Adrenal gland (tissue), 12 donors: Measurements from ENCODE around the gene CDHR3. TPM values are rescaled to one million over a fixed set of nuclear protein-coding genes. Genes with fewer than 3 reads are reported as not detected.

Experiments used
- DNase-seq, 7 donors: peaks; one replicate each; pipeline ENCODE4 v3.0.0-alpha.2; 2019 to 2020
- H3K27ac ChIP-seq, 5 donors: fragments of 200-600 bp; sonication (generic) in 4 of 5; 1 replicate in 3 of 5; 2 replicates in 2 of 5; pipeline versions ENCODE4 v1.5.1 to v1.8.0; 2016 to 2020; ENCODE audit warnings: mild to moderate bottlenecking in 1 of 5
- H3K27me3 ChIP-seq: fragments of 200-600 bp; 2 replicates; pipeline ENCODE4 v1.8.0; 2021
- H3K36me3 ChIP-seq, 2 donors: fragments of 200-600 bp; replicated peaks in 1 of 2; 1 replicate in 1 of 2; 2 replicates in 1 of 2; pipeline versions ENCODE4 v1.5.1 to v1.8.0; 2018 to 2022
- H3K4me1 ChIP-seq, 2 donors: fragments of 200-600 bp; replicated peaks in 1 of 2; 1 replicate in 1 of 2; 2 replicates in 1 of 2; pipeline versions ENCODE4 v1.5.1 to v1.8.0; 2018 to 2021
- H3K4me3 ChIP-seq, 4 donors: fragments of 200-600 bp; sonication (generic) in 3 of 4; one replicate each; pipeline ENCODE4 v1.5.1; 2016 to 2018
- H3K9me3 ChIP-seq, 3 donors: fragments of 200-600 bp; sonication (generic) in 1 of 3; replicated peaks in 1 of 3; 1 replicate in 2 of 3; 2 replicates in 1 of 3; pipeline versions ENCODE4 v1.5.1 to v1.8.0; 2016 to 2021
- CTCF ChIP-seq, 6 experiments: fragments of 450-650 bp in 4 of 6; fragments of 200-600 bp in 2 of 6; sonication (generic) in 1 of 6; IDR thresholded peaks; 1 replicate in 5 of 6; 2 replicates in 1 of 6; pipeline versions ENCODE4 v1.5.1 to v1.8.0; 2016 to 2021; ENCODE audit warnings: antibody characterized with exemption in 6 of 6, mild to moderate bottlenecking in 2 of 6, moderate library complexity in 1 of 6
- POLR2A ChIP-seq, 2 donors: fragments of 450-650 bp; IDR thresholded peaks; one replicate each; pipeline ENCODE4 v1.6.1; 2017; ENCODE audit warnings: antibody characterized with exemption in 2 of 2, mild to moderate bottlenecking in 2 of 2, moderate library complexity in 1 of 2
- WGBS, 4 donors: extraction: QIAGEN DNeasy Blood & Tissue Kit in 2 of 4; methylation state at CpG; one replicate each; pipeline versions ENCODE4 v1.1.5 to v1.1.7; 2013 to 2017; 5-methylcytosine and 5-hydroxymethylcytosine counted together
- intact Hi-C, 2 donors: fragments of 100-400 bp; cut with DNase I; formaldehyde crosslinking; loops; one replicate each; pipeline versions ENCODE4 v1.14.1 to v1.15.0; 2022 to 2023
- polyA plus RNA-seq, 3 donors: library from polyadenylated mRNA; stranded (reverse); fragments of 200-250 nt in 2 of 3; fragments of 350-450 nt in 1 of 3; fragmentation: Illumina TruSeq in 1 of 3; extraction: RNeasy Lipid Tissue Mini Kit (QIAGEN cat#74804) in 1 of 3; gene quantifications; one replicate each; pipeline ENCODE4 v1.2.3, GENCODE V29; 2013 to 2014
- total RNA-seq, 9 donors: library from RNA; depleted of rRNA in 4 of 9; stranded (reverse); fragments of >200 nt in 4 of 9; fragments of 120-200 nt in 1 of 9; fragmentation: NEBNext Ultra II Directional in 1 of 9; extraction: Animal tissue kit (Norgen Biotek cat#: 25700) in 1 of 9; gene quantifications; one replicate each; pipeline versions ENCODE4 v1.1.0 to v1.2.4, GENCODE V29; 2013 to 2023
- donor health status: healthy with polysubstance abuse.
- donor health status: Bipolar disorder and iron deficiency.
- donor health status: DM: yes; HTN: yes; CAD: no.
- donor health status: DM: no; HTN: no; CAD: no.
- donor health status: DM: no; HTN: no; CAD: no.
- donor health status: DM: yes; HTN: yes; CAD: no.

Gene CDHR3
- total and polyA plus RNA-seq, 12 donors: 0.66 to 5.0 (median 2.3) TPM

GRCh38 chr7:106080300-106080987 lies 117.4 kb downstream of the CDHR3 start:
- no peak for DNase-seq
- no peaks in the 10 kb centered on the region for H3K36me3 ChIP-seq
- intact Hi-C loops: no loop called here
- 72 to 80% (median 75%) methylated on average over 6 of the region's 6 CpGs for WGBS, 4 donors
- H3K9me3 ChIP-seq: no peaks in the 10 kb centered on the region
- no peaks in the 10 kb centered on the region for H3K4me1 ChIP-seq
- H3K27ac ChIP-seq: no peak overlapping the region
- TF ChIP-seq POLR2A (IDR thresholded peaks at IDR 0.05) (no peak), CTCF (IDR thresholded peaks at IDR 0.05) (no peak)
- no peak overlapping the region for H3K4me3 ChIP-seq
- H3K27me3 ChIP-seq: no peaks in the 10 kb centered on the region

GRCh38 chr7:106082087-106082854 lies 119.2 kb downstream of the CDHR3 start:
- Histone ChIP-seq H3K27me3 (no peaks in the 10 kb centered on the region), H3K4me1 (no peaks in the 10 kb centered on the region), H3K9me3 (no peaks in the 10 kb centered on the region), H3K36me3 (no peaks in the 10 kb centered on the region), H3K27ac (no peak overlapping the region), H3K4me3 (no peak overlapping the region)
- intact Hi-C loops: no loop called here
- 81 to 86% (median 84%) methylated on average over 18 of the region's 18 CpGs for WGBS, 4 donors
- no peak for DNase-seq
- TF ChIP-seq CTCF (IDR thresholded peaks at IDR 0.05) (no peak), POLR2A (IDR thresholded peaks at IDR 0.05) (no peak)

Other genes starting within 250 kb of the CDHR3 start
- gene ATXN7L1, start 86.7 kb upstream of the CDHR3 start, total RNA-seq: 10 to 100 TPM in 5 of 9 donors, 1 to 10 TPM in 4; 3.6 to 24.6 (median 12.8) TPM
- gene ATXN7L1, start 86.7 kb upstream of the CDHR3 start, polyA plus RNA-seq: 1 to 10 TPM; 4.9 to 9.6 (median 7.4) TPM
- gene SYPL1, start 149.0 kb downstream of the CDHR3 start, total RNA-seq: 100 to 1,000 TPM in 3 of 9 donors, 10 to 100 TPM in 6; 48.7 to 107 (median 89.6) TPM
- 10 to 100 TPM; 25.0 to 90.3 (median 31.6) TPM for gene SYPL1, start 149.0 kb downstream of the CDHR3 start, polyA plus RNA-seq